ENCODE measurements around the gene AATF.

DNA sequence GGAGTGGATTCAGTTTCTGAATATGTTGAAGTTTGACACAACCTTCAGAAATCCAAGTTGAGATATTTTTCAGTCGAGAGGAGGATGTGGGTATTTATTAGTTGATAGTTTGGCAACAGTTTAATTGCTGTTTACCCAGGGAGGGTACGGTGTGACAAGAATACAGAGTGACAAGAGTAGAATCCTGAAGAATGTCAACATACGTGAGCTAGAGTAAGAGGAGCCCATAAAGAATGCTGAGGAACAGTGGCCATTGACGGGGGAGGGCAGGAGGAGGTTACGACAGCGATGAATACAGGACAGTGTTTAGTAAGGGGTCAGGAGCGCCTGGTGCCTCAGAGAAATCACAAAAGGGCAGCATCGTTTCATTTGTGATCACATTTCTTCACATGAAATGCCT is 76.5 kb downstream of the AATF start:
- TF ChIP-seq, protein P1, sequence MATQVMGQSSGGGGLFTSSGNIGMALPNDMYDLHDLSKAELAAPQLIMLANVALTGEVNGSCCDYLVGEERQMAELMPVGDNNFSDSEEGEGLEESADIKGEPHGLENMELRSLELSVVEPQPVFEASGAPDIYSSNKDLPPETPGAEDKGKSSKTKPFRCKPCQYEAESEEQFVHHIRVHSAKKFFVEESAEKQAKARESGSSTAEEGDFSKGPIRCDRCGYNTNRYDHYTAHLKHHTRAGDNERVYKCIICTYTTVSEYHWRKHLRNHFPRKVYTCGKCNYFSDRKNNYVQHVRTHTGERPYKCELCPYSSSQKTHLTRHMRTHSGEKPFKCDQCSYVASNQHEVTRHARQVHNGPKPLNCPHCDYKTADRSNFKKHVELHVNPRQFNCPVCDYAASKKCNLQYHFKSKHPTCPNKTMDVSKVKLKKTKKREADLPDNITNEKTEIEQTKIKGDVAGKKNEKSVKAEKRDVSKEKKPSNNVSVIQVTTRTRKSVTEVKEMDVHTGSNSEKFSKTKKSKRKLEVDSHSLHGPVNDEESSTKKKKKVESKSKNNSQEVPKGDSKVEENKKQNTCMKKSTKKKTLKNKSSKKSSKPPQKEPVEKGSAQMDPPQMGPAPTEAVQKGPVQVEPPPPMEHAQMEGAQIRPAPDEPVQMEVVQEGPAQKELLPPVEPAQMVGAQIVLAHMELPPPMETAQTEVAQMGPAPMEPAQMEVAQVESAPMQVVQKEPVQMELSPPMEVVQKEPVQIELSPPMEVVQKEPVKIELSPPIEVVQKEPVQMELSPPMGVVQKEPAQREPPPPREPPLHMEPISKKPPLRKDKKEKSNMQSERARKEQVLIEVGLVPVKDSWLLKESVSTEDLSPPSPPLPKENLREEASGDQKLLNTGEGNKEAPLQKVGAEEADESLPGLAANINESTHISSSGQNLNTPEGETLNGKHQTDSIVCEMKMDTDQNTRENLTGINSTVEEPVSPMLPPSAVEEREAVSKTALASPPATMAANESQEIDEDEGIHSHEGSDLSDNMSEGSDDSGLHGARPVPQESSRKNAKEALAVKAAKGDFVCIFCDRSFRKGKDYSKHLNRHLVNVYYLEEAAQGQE (IDR thresholded peaks at IDR 0.05; ENCODE audit: borderline replicate concordance) = no peak
- TF ChIP-seq, protein P1 (CRISPR knock-in tag; IDR thresholded peaks at IDR 0.05; ENCODE audit: low read depth) = no peak
- TF ChIP-seq POLR2A (conservative IDR thresholded peaks at IDR 0.05) (no peak), ESRRA (IDR thresholded peaks at IDR 0.05; ENCODE audit: borderline replicate concordance, low read depth) (no peak)
- TF ChIP-seq, protein P2, sequence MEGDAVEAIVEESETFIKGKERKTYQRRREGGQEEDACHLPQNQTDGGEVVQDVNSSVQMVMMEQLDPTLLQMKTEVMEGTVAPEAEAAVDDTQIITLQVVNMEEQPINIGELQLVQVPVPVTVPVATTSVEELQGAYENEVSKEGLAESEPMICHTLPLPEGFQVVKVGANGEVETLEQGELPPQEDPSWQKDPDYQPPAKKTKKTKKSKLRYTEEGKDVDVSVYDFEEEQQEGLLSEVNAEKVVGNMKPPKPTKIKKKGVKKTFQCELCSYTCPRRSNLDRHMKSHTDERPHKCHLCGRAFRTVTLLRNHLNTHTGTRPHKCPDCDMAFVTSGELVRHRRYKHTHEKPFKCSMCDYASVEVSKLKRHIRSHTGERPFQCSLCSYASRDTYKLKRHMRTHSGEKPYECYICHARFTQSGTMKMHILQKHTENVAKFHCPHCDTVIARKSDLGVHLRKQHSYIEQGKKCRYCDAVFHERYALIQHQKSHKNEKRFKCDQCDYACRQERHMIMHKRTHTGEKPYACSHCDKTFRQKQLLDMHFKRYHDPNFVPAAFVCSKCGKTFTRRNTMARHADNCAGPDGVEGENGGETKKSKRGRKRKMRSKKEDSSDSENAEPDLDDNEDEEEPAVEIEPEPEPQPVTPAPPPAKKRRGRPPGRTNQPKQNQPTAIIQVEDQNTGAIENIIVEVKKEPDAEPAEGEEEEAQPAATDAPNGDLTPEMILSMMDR (IDR thresholded peaks at IDR 0.05 in 2 of 3, conservative IDR thresholded peaks at IDR 0.05 in 1 of 3; ENCODE audit: insufficient read depth in 2 of 3, low read depth in 1 of 3, low read length in 3 of 3) = no peak
